ENCODE measurements around the gene NFIA. TPM values are rescaled to one million over a fixed set of nuclear protein-coding genes. Genes with fewer than 3 reads are reported as not detected.

NFIA gene
- total RNA-seq, 1 donor = 19.7 TPM

DNA sequence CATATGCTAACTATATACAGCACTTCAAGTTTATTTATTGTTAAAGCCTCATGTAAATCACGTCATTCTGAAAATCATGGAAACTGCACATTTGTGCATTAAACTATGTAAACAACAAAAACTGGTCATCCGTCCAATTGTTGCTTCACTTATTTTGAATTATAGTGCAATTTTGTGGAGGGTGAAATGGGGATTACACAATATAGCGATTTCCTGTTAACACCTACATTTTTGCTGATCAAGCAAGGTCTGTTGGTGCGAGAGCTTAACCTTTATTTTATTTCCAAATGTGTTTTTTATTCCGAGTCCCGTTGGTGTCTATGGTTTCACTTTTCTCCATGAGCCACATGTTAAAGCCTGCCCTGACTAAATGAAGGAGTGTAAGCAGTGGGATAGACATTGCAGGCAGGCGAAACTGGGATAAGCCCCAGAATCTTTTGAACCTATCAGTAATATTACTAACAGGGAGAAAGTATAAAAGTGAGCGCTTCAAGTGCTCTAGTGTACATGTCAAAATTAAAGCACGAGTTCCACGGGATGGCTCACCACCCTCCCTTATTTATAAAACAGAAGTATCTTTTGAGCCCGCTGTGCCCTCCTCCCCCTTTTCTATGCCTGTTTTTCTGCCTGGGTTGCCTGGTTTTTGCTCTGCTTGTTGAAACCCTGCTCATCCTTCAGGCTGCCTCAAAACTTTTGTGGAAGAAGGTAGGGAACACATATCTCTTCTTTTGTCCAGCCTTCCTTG lies 120.7 kb downstream of the NFIA start:
- no peak for DNase-seq (ENCODE audit: low read depth in 2 of 3, low spot score in 2 of 3)

DNA sequence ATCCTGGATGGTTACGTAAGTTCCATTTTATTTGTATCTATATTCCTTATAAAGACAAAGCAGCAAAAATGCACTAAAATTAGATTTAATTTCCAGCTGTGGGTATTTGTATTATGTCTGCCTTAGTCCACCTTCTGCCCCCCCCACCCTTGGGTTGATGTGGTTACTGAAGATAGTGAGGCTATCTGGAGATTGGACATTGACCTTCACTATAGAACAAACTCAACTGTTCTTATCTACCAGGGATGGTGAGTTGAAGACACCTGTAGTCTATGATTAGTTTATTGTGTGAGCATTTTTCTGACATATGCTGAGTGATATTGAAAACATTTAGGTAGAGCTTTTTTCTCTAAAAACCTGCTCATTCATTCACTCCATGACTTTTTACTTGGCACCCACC lies 122.2 kb downstream of the NFIA start:
- DNase-seq (ENCODE audit: low read depth in 2 of 3, low spot score in 2 of 3) = no peak

DNA sequence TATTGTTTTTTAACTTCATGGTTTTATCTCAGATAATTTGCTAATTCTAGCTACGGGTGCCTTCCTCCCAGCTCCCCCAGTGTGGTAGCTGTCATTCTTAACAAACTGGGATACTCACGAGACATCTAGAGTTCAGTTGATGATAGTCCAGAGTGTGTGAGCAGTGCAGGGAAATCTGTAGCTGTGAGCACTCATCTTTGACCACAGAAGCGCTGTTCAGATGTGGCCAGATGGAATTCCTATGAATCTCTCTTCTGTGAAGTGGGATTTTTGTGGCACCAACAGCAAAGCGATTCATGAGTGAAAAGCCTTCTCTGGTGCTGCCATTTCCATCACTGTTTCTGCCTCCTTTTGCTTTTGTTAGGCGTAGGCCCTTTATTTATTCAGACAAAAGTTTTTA lies 125.1 kb downstream of the NFIA start:
- DNase-seq (ENCODE audit: low read depth in 2 of 3, low spot score in 2 of 3) = no peak

DNA sequence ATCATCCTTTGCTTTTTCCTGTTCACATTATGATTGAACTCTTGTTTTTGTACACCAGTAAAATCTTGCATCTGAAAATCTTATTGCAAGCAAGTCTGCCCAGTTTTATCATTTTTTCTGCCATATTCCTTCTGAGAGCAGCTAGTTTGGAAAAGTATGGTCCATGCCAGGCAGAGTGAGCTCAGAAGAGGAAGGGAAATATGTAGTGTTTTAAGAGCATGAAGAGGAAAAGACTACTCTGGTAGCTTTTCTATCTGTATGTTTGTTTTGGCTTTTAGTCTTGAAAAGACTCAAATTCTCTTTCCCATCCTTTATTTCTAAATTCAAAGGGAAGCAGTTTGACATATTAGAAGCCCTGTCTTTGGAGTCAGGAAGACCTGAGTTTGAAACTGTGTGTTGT lies 125.8 kb downstream of the NFIA start:
- no peak for DNase-seq (ENCODE audit: low read depth in 2 of 3, low spot score in 2 of 3)

DNA sequence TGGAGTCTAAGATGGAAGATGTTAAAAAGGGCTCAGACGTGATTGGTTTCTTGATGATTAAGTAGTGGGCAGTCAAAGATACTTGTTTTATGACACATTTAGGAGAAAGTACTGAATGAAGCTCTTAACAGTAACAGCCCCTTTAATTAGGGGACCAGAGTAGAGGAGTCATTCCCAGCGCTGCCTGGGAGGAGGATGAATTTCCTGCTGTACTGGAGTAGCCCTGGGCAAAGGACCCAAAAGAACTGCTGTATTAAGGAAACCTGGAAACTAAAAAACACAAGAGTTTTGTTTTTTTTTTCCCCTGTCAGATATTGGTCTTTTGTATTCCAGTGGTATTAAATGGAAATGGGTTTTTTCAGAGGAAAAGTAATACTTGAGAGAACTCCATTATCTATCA lies 126.5 kb downstream of the NFIA start:
- DNase-seq (ENCODE audit: low read depth in 2 of 3, low spot score in 2 of 3) = no peak

DNA sequence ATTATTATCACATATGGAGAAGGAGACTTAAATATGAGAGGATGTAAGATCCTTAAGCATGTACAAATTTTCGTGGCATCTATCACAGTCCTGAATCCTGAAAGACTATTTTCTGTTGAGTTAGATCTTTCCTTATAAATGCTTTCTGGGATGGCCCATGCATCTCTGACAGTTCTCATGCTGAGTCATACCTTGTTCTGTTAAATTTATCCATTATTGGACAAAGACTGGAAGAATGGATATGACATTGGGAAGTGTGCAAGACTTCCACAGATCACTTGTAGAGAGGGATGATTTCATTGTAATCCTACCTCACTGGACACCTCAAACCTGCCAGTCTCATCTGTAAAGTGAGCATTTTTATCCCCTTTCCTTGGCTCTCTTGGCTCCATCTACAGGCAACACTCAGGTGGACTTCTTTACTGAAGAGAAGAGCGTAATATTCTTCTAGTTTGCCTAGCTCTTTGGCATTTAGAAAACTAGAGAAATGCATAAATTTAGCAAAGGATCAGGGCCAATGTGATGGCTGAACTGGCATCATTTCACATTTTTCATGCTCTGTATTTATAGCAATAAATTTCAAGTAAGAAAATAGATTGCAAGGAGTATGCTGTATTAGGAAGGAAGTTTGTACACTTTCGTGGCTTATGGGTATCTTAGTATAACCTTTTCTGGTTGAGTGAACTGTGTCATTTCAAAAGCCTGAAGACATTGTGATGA lies 128.2 kb downstream of the NFIA start:
- peak in 1 of 3 donors; percentile 31 for DNase-seq (ENCODE audit: low read depth in 2 of 3, low spot score in 2 of 3)

DNA sequence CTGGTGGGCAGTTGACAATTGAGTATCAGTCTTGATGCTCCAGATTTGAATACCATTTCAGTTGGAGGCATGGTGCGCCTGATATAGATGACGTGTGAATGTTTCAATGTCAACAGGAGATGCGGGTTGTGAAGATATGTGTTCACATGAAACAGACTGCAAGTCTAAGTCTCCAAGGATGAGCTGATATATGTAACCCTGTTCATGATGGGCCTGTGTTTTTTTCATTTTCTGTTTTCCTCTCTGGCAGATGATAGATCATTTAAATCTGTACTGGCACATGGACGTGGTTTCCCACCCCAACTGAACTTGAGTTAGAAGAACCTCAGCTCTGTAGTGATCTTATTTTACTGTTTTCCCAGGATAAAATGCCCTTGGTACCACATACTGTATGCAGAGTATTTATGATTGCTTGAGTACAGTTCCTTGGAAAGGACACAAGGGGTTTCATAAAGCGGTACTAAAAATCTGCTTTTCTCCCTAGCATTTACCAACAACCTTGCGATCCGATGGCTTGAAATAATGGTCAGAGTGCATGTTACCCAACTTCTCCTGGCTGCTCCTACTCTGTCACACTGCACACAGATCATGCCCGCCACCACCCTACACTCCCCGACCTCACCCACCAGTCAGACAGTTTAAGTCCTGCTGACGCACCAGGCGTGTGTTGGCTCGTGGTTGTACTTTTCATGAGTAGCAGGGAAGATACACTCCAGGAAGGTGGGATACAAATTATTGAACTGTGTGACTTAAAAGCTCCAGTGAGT lies 131.1 kb downstream of the NFIA start:
- DNase-seq (ENCODE audit: low read depth in 2 of 3, low spot score in 2 of 3) = peak in 1 of 3 donors; percentile 14

DNA sequence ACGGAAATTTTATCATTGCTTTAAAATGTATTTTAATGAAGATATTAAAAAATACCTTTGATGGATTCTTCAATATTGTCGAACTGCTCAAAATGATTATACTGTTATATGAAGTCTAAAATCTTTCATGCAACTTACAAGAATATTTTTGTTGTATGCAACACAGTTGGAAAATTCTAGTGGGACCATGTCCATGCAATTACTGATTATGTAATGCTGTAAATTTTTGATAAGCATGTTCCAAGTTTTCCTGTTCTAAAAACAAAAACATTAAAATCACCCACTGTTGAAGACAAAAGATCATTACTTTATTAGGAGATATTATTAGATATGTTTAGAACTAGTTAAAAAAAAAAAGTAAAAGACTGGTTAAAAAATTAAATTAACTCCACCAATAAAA lies 132.8 kb downstream of the NFIA start:
- no peak for DNase-seq (ENCODE audit: low read depth in 2 of 3, low spot score in 2 of 3)

DNA sequence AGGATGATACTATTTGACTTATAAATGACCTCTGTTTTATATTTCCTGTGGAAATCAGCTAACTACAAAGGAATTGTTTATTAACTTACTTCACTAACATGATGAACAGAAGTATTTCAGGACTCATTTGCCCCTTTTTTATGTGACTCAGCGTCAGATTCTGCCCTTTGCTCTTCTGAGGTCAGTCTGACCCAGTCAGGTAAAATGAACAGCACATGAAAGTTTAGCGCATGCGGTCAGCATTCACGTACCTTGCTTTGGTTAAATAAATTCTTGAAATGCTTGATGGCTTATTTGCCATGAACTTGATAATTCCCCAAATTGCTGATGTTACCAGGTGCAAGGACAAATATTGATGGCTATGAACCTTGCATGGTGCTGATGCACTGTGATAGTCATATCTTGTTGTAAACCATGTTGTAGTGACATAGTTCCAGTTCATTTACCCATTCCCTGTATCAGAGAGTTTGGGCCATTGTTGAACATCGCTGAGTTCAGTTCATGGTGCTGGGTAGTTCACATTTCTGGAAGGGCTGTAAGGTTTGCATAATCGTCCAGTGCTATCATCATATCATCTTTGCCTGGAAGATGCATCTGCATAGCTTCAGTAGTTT lies 133.4 kb downstream of the NFIA start:
- no peak for DNase-seq (ENCODE audit: low read depth in 2 of 3, low spot score in 2 of 3)

DNA sequence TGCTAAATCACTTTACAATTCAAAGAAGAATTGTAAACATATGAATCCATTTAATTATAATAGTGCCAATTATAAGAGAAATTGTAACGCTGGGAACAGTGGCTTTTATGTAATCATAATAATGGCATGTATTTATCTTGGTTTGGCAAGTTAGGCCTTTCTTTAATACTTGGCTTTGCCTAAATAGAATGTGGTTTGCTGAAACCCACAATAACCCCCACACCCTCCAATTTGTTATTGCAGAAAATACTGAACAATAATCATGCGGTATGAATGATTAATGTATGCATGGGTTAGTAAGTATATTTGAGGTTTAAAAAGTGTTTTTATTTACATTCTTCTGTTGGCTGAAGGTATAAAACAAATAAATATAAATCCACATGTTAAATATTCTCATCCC lies 138.2 kb downstream of the NFIA start:
- no peak for DNase-seq (ENCODE audit: low read depth in 2 of 3, low spot score in 2 of 3)

DNA sequence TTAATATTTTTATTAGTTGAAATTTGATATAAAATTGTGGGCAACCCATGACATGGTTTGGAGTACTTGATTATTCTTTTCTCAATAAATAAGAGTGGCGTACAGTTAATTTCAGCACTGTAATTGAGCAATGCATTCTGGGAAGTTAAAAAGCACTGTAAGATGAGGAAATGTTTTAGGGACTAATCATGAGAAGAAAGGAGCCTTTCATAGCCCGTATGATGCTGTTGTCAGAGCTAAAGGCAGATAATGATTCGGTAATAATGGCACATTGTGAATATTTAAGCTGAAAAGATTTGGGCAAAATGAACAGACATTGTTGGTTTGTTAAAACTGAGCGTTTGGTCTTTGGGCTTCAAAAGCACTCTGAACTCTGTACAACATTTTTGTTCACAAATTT lies 139.3 kb downstream of the NFIA start:
- no peak for DNase-seq (ENCODE audit: low read depth in 2 of 3, low spot score in 2 of 3)

DNA sequence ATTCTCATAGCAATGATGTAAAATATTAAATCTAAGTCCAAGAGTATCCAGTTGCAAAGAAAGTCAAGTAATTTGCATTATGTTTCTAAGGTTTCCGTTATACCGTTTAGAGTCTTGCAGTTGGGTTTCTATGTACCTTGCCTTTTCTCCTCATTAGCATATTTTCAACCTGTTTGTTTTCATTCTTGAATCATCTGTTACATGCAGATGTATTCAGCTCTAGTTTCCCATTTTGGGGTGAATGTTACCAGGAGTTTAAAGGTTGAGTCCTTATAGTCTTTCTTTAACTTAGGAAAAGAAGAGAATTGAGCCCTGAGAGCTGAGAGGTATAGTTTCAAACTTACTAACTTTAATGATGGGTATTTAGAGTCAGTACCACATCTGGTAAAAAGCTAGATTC lies 139.9 kb downstream of the NFIA start:
- DNase-seq (ENCODE audit: low read depth in 2 of 3, low spot score in 2 of 3) = no peak

DNA sequence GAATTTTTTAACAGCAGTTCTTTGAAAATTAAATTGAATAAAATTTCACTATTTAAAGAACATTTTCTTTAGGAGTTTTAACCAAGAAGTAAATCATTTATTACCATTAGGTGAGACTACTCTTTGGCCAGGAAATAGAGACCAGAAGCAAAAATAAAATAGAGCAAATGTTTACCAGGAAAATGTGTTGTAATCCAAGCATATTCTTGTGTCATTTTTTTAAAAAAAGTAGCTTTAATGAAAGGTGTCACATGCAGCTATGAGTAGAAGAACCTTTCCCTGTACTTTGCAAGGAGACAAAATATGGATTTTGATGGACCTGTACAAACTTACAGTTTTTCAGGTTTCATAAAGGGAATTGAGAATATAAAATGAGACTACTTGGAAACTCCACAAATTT lies 140.8 kb downstream of the NFIA start:
- no peak for DNase-seq (ENCODE audit: low read depth in 2 of 3, low spot score in 2 of 3)

DNA sequence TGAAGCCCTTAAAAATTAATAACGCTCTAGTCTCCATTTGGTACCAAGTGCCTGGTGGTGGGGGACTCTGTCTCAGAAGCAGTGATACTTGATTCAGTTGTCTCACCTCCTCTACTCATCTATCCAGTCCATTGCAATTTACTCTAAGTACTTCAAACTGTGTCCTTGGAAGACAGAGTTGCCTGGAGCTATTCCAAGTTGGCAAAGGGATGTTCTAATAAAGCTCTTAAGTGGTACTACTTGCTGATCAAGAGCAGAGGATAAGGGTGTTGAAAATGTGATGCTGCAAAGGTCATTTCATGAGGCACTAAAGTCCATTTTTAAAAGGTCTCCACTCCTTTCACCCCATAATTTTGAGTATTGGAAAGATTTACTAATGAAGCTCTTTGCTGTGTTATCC lies 142.2 kb downstream of the NFIA start:
- no peak for DNase-seq (ENCODE audit: low read depth in 2 of 3, low spot score in 2 of 3)

DNA sequence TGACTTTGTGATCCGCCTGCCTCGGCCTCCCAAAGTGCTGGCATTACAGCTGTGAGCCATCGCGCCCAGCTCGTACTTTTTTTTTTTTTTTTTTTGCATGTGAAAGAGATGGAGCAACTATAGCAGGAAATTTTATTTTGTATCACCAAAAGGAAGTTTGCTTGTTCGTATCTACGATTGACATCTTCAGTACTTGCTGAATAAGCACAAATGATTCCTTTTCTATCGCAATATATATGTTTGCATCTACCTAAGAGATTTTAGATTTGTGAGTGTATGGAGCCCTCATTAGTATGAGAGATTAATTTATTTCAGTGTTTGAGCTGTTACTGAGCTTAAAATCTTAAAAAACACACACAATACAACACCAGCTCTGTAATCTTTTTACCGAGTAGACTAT lies 143.1 kb downstream of the NFIA start:
- DNase-seq (ENCODE audit: low read depth in 2 of 3, low spot score in 2 of 3) = no peak

DNA sequence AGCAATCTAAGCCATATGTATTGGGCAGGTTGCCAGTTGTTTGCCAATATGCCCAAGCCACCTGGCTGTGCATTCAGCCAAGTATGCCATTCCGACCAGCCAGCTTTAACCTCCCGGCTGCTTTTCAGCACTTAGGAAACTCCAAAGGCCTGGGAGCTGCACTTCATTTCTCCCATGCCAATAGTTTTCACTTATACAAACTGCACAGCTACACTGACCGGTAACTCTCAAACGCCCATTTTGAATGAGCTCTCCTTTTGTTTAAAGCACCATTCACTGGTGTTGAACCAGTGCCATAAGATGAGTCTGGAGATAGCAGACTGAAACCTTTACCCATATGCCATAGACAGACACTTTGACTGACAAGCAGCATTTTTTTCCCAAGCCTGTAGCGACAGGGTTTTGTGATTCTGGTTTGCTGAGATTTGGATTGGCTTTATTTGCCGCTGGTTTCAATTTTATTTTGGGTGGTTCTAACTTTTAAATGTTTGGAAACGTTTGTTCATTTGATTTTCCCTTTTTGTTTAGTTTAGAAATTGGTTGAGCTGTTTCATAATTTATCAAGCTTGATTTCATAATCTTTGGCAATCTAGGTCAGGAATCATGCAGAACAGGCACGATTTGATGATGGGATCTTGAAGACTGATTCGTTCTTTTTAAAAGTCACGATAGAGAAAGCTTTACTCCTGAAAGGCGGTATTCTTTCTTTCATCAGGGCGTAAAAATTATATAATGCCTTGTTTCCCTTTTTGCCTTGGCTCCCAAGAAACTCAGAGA lies 144.6 kb downstream of the NFIA start:
- no peak for DNase-seq (ENCODE audit: low read depth in 2 of 3, low spot score in 2 of 3)

DNA sequence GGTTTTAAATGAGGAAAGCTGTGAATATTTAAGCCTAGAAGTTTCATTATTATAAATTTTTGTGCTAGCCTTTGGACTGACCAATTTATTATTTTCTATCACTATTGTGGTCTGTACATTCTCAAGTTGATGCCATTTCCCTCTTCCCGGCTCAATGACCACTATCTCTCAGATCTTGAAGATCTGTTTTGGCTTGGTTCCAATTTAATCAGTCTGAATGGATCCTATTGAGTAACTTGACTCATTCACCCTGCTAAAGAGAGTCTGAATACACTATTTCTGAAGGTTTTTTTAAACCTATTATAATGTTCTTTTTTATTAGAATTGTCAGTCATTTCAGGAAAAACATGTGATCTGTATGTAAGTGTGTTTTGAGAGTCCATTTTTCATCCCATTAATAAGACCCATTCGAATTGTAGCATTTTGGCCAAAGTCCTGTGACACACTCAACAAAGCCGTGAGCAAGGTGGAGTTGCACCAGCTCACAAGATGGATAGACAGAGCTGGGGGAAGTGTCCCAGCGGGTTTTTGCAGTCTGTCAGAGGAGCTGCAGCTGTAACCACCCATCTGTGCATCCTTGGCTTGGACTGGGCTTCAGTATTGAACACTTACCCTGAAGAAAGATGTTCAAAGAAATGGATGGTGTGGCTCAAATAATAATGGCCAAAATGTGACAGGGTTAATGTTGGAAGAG lies 145.6 kb downstream of the NFIA start:
- no peak for DNase-seq (ENCODE audit: low read depth in 2 of 3, low spot score in 2 of 3)

DNA sequence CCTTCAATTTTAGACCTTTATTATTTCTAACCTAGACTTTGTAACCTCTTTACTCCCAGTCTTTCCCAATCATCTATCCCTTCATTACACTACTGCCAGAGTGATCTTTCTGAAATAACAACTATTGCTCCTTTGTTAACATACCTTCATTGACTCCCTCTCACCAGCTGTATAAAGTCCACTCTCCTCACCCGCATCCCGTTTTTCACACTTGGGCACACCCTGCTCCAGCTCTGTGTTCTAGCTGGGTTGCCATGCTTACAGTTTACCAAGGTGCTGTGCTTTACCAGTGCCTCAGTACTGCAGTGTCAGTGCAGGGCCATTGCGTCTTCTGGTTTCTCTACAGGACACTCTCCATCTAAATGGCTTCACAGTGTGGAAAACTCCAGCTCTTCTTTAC lies 148.2 kb downstream of the NFIA start:
- DNase-seq (ENCODE audit: low read depth in 2 of 3, low spot score in 2 of 3) = no peak

DNA sequence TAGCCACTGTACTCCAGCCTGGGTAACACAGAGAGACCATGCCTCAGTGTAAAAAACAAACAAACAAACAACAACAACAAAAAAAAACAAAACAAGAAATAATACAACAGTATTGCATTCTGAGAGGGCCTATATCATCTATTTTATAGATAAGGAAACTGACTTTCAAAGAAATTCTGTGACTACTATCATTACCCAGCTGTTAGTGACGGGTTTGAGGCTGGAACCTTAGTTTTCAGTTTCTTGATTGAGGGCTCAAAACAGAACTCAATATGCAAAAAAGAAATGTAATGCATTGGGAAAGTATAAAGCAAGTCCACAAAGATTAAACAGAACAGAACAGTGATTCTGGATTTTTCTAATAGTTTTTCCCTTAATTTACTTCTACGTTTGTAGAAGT lies 149.4 kb downstream of the NFIA start:
- DNase-seq (ENCODE audit: low read depth in 2 of 3, low spot score in 2 of 3) = no peak

DNA sequence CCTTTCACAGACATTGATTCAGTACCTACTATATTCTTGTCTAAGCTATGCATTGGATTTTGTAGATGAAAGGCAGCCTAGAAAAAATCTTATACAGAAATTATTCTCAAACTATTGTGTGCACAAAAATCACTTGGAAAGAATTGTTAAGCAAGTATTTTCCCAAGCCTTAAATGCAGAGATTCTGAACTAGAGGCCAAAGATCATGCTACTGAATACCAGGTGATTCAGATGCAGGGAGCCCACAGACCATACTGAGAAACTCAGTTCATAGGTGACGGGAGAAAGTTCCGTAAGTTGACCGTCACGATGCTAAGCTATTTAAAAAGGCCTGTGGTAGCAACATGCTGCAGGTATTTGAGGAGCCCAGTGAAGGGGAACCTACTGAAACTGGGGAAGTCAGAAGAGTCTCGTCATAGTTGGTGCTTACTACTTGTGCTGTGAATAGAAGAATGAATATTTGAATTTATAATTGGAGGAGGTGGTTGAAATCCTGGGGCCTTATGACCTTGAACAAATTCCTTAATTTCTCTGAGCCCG lies 150.8 kb downstream of the NFIA start:
- DNase-seq (ENCODE audit: low read depth in 2 of 3, low spot score in 2 of 3) = no peak
